HG02938 (cell line): Measurements from ENCODE around the gene ATOH8.
A peak's percentile ranks its signal among the peaks of the same experiment; 100 is the strongest.
"Not testable (repeated sequence)": the region's sequence is repeated elsewhere in the genome, so short reads cannot be mapped to it uniquely, and the experiment has no call there.

Experiments used
- ATAC-seq: cut with Tn5 transposase; IDR thresholded peaks from one replicate; pipeline ENCODE4 v1.9.1; 2021; ENCODE audit warnings: mild to moderate bottlenecking, moderate library complexity; ENCODE audit not compliant: unreplicated experiment

Gene ATOH8

GRCh38 chr2:85753525-85754312 is at the start of gene ATOH8:
Gene ATOH8 (plus strand): TSS chr2:85753991. CDS start chr2:85754190, 199 bp downstream.
- ATAC-seq, result no peak

- ATAC-seq, result no peak
Observed at GRCh38 chr2:85704038-85704437, 49.8 kb upstream of the ATOH8 start.

GRCh38 chr2:85704800-85705679 is 48.8 kb upstream of the ATOH8 start:
- peak; percentile 67 for ATAC-seq

- ATAC-seq, result no peak
Observed at GRCh38 chr2:85705680-85706039, 48.1 kb upstream of the ATOH8 start.

- no peak for ATAC-seq
Observed at GRCh38 chr2:85706063-85706462, 47.7 kb upstream of the ATOH8 start.

GRCh38 chr2:85706599-85707296 is 47.0 kb upstream of the ATOH8 start:
- ATAC-seq, result no peak

GRCh38 chr2:85707304-85707703 is 46.5 kb upstream of the ATOH8 start:
- ATAC-seq, result peak; percentile 61

- ATAC-seq, result no peak
Observed at GRCh38 chr2:85708641-85709040, 45.1 kb upstream of the ATOH8 start.

GRCh38 chr2:85709401-85709811 is 44.4 kb upstream of the ATOH8 start:
- no peak for ATAC-seq

- no peak for ATAC-seq
Observed at GRCh38 chr2:85710687-85711577, 42.9 kb upstream of the ATOH8 start.

GRCh38 chr2:85711578-85712060 is 42.2 kb upstream of the ATOH8 start:
- no peak for ATAC-seq

- no peak for ATAC-seq
Observed at GRCh38 chr2:85712336-85712735, 41.5 kb upstream of the ATOH8 start.

- no peak for ATAC-seq
Observed at GRCh38 chr2:85712849-85713612, 40.8 kb upstream of the ATOH8 start.

GRCh38 chr2:85713836-85714235 is 40.0 kb upstream of the ATOH8 start:
- ATAC-seq, result no peak

- not testable (repeated sequence) for ATAC-seq
Observed at GRCh38 chr2:85714421-85714820, 39.4 kb upstream of the ATOH8 start.

- ATAC-seq, result no peak
Observed at GRCh38 chr2:85714841-85715240, 39.0 kb upstream of the ATOH8 start.

- ATAC-seq, result no peak
Observed at GRCh38 chr2:85716346-85716914, 37.4 kb upstream of the ATOH8 start.

GRCh38 chr2:85717308-85718008 is 36.3 kb upstream of the ATOH8 start:
- ATAC-seq, result no peak

GRCh38 chr2:85718009-85718391 is 35.8 kb upstream of the ATOH8 start:
- ATAC-seq, result no peak
